ENCODE data around the gene RAB38. TPM values are rescaled to one million over a fixed set of nuclear protein-coding genes. Genes with fewer than 3 reads are reported as not detected.

RAB38 gene
- total RNA-seq, 2 donors from 2014 or later = 1.8 to 7.6 TPM

- H3K4me1 ChIP-seq (replicated peaks) = no peaks in the 10 kb centered on the region
- no peak overlapping the region for H3K27ac ChIP-seq
- no peak for DNase-seq (ENCODE audit: low spot score)
- intact Hi-C loops (cut with DNase I) = no loop called here
- H3K27me3 ChIP-seq (replicated peaks; ENCODE audit: insufficient read depth) = no peaks in the 10 kb centered on the region
- TF ChIP-seq CTCF (IDR thresholded peaks at IDR 0.05) = no peak
- no peak for TF ChIP-seq POLR2A (IDR thresholded peaks at IDR 0.05)
- TF ChIP-seq POLR2AphosphoS5 (IDR thresholded peaks at IDR 0.05) = no peak
- H3K9me3 ChIP-seq = no peaks in the 10 kb centered on the region
- H3K4me3 ChIP-seq = no peak overlapping the region
- WGBS = 51% methylated on average over 2 of the region's 2 CpGs
- H3K36me3 ChIP-seq = no peaks in the 10 kb centered on the region
Observed at GRCh38 chr11:88171982-88172381, 3.3 kb downstream of the RAB38 start.

- intact Hi-C loops (cut with DNase I) = no loop called here
- no peak overlapping the region for H3K27ac ChIP-seq
Observed at GRCh38 chr11:88170673-88171072, 4.6 kb downstream of the RAB38 start.

GRCh38 chr11:88169881-88170280 is 5.4 kb downstream of the RAB38 start:
- Histone ChIP-seq H3K4me3 (no peak overlapping the region), H3K27ac (no peak overlapping the region), H3K36me3 (no peaks in the 10 kb centered on the region), H3K4me1 (replicated peaks) (no peaks in the 10 kb centered on the region), H3K9me3 (no peaks in the 10 kb centered on the region), H3K27me3 (replicated peaks; ENCODE audit: insufficient read depth) (no peaks in the 10 kb centered on the region)
- 74% methylated on average over 4 of the region's 4 CpGs for WGBS
- DNase-seq (ENCODE audit: low spot score) = no peak
- TF ChIP-seq POLR2A (IDR thresholded peaks at IDR 0.05) (no peak), POLR2AphosphoS5 (IDR thresholded peaks at IDR 0.05) (no peak), CTCF (IDR thresholded peaks at IDR 0.05) (no peak)
- intact Hi-C loops (cut with DNase I) = no loop called here

More at GRCh38 chr11:88170673-88171072, 4.6 kb downstream of the RAB38 start:
- WGBS = 98% methylated on average over 2 of the region's 2 CpGs
- no peaks in the 10 kb centered on the region for H3K9me3 ChIP-seq
- H3K27me3 ChIP-seq (replicated peaks; ENCODE audit: insufficient read depth) = no peaks in the 10 kb centered on the region
- H3K36me3 ChIP-seq = no peaks in the 10 kb centered on the region
- no peaks in the 10 kb centered on the region for H3K4me1 ChIP-seq (replicated peaks)
- no peak overlapping the region for H3K4me3 ChIP-seq
- TF ChIP-seq POLR2A (IDR thresholded peaks at IDR 0.05) (no peak), CTCF (IDR thresholded peaks at IDR 0.05) (no peak), POLR2AphosphoS5 (IDR thresholded peaks at IDR 0.05) (no peak)
- no peak for DNase-seq (ENCODE audit: low spot score)

GRCh38 chr11:88169471-88169870 is 5.8 kb downstream of the RAB38 start:
- no peak for TF ChIP-seq POLR2A (IDR thresholded peaks at IDR 0.05)
- TF ChIP-seq CTCF (IDR thresholded peaks at IDR 0.05) = no peak
- no peak for TF ChIP-seq POLR2AphosphoS5 (IDR thresholded peaks at IDR 0.05)
- Histone ChIP-seq H3K9me3 (no peaks in the 10 kb centered on the region), H3K27me3 (replicated peaks; ENCODE audit: insufficient read depth) (no peaks in the 10 kb centered on the region), H3K4me3 (no peak overlapping the region), H3K36me3 (no peaks in the 10 kb centered on the region), H3K4me1 (replicated peaks) (no peaks in the 10 kb centered on the region), H3K27ac (no peak overlapping the region)
- DNase-seq (ENCODE audit: low spot score) = no peak
- 96% methylated on average over 2 of the region's 2 CpGs for WGBS
- intact Hi-C loops (cut with DNase I) = no loop called here

GRCh38 chr11:88167853-88168252 is 7.4 kb downstream of the RAB38 start:
- no peak overlapping the region for H3K27ac ChIP-seq
- H3K4me3 ChIP-seq = no peak overlapping the region
- H3K36me3 ChIP-seq = no peaks in the 10 kb centered on the region
- no peaks in the 10 kb centered on the region for H3K9me3 ChIP-seq
- no peaks in the 10 kb centered on the region for H3K4me1 ChIP-seq (replicated peaks)
- TF ChIP-seq POLR2AphosphoS5 (IDR thresholded peaks at IDR 0.05) = no peak
- TF ChIP-seq CTCF (IDR thresholded peaks at IDR 0.05) = no peak
- TF ChIP-seq POLR2A (IDR thresholded peaks at IDR 0.05) = no peak
- no peak for DNase-seq (ENCODE audit: low spot score)
- intact Hi-C loops (cut with DNase I) = no loop called here
- H3K27me3 ChIP-seq (replicated peaks; ENCODE audit: insufficient read depth) = no peaks in the 10 kb centered on the region
